H1 (cell line): ENCODE measurements around the gene R3HDM2. TPM values are rescaled to one million over a fixed set of nuclear protein-coding genes. Genes with fewer than 3 reads are reported as not detected.

Source experiments
- CTCF ChIA-PET: fragments of 300-600 bp; sonication (Branson Sonifier 250); formaldehyde crosslinking; loops from one replicate; lab custom pipeline; 2021; ENCODE audit not compliant: partially characterized antibody; lab: Charles Lee
- POLR2A ChIA-PET: fragments of 300-600 bp; sonication (Branson Sonifier 250); formaldehyde crosslinking; loops from one replicate; lab custom pipeline; 2021; ENCODE audit warnings: inconsistent platforms; ENCODE audit not compliant: partially characterized antibody; lab: Charles Lee
- DNase-seq, 2 experiments: peaks; one replicate each; pipeline versions ENCODE4 v3.0.0 to v3.0.0-alpha.2; 2010 to 2022; ENCODE audit warnings: low spot score in 2 of 2, low read depth in 1 of 2, mixed read lengths in 1 of 2
- FAIRE-seq: peaks from 2 replicates; lab custom pipeline; 2011; peaks lifted over from hg19 to GRCh38; lab: Jason Lieb, UNC
- H2AFZ ChIP-seq: 2 replicates; pipeline ENCODE4 v1.8.1; 2012; ENCODE audit warnings: low read length, inconsistent platforms
- H2AK5ac ChIP-seq: 2 replicates; pipeline ENCODE4 v1.6.1; 2013; ENCODE audit warnings: low read depth, low read length
- H2BK120ac ChIP-seq: replicated peaks from 2 replicates; pipeline ENCODE3; 2013; ENCODE audit warnings: low read depth, low read length, inconsistent platforms
- H2BK12ac ChIP-seq: 2 replicates; pipeline ENCODE4 v1.6.1; 2013; ENCODE audit warnings: low read depth, low read length
- H2BK15ac ChIP-seq: 2 replicates; pipeline ENCODE4 v1.6.1; 2013; ENCODE audit warnings: low read length
- H2BK20ac ChIP-seq: 2 replicates; pipeline ENCODE4 v1.6.1; 2013; ENCODE audit warnings: low read length
- H2BK5ac ChIP-seq: 2 replicates; pipeline ENCODE4 v1.6.1; 2013; ENCODE audit warnings: low read depth, low read length
- H3K14ac ChIP-seq: 2 replicates; pipeline ENCODE4 v1.6.1; 2013; ENCODE audit warnings: inconsistent platforms; ENCODE audit not compliant: insufficient read length
- H3K18ac ChIP-seq: 2 replicates; pipeline ENCODE4 v1.6.1; 2013; ENCODE audit warnings: low read length; ENCODE audit errors: extremely low read depth
- H3K23ac ChIP-seq: 2 replicates; pipeline ENCODE4 v1.6.1; 2013; ENCODE audit warnings: inconsistent platforms; ENCODE audit not compliant: insufficient read length
- H3K23me2 ChIP-seq: 2 replicates; pipeline ENCODE4 v1.6.1; 2013; ENCODE audit warnings: low read depth, low read length
- H3K27ac ChIP-seq: 2 replicates; pipeline ENCODE4 v1.6.1; 2011; ENCODE audit warnings: low read depth, low read length, inconsistent platforms
- H3K27me3 ChIP-seq, 4 experiments: replicated peaks in 1 of 4; 1 replicate in 1 of 4; 2 replicates in 3 of 4; pipeline versions ENCODE4 v1.6.1 to v1.8.1; 2011 to 2013; ENCODE audit warnings: low read length in 3 of 4, mild to moderate bottlenecking in 3 of 4, inconsistent platforms in 2 of 4, mixed read lengths in 2 of 4, moderate library complexity in 1 of 4; ENCODE audit not compliant: control insufficient read depth in 3 of 4, insufficient read depth in 3 of 4; ENCODE audit errors: extremely low read depth in 1 of 4
- H3K36me3 ChIP-seq, 4 experiments: 2 replicates each; pipeline versions ENCODE4 v1.6.1 to v1.8.1; 2011 to 2013; ENCODE audit warnings: mild to moderate bottlenecking in 4 of 4, low read length in 3 of 4, moderate library complexity in 2 of 4, control low read depth in 1 of 4, inconsistent platforms in 1 of 4; ENCODE audit not compliant: insufficient read depth in 4 of 4, control insufficient read depth in 2 of 4
- H3K4ac ChIP-seq: replicated peaks from 2 replicates; pipeline ENCODE3; 2013; ENCODE audit warnings: low read length, low read depth, mixed read lengths, inconsistent platforms; ENCODE audit not compliant: insufficient read length
- H3K4me1 ChIP-seq, 4 experiments: replicated peaks in 1 of 4; 1 replicate in 1 of 4; 2 replicates in 3 of 4; pipeline versions ENCODE4 v1.6.1 to v1.8.1; 2011 to 2013; ENCODE audit warnings: low read length in 3 of 4, inconsistent platforms in 2 of 4, mixed read lengths in 1 of 4; ENCODE audit not compliant: insufficient read depth in 4 of 4, control insufficient read depth in 3 of 4
- H3K4me2 ChIP-seq, 2 experiments: 2 replicates each; pipeline versions ENCODE4 v1.6.1 to v1.8.1; 2011 to 2013; ENCODE audit warnings: low read depth in 2 of 2, low read length in 2 of 2, control low read depth in 1 of 2, inconsistent platforms in 1 of 2, mild to moderate bottlenecking in 1 of 2; ENCODE audit not compliant: insufficient read depth in 1 of 2
- H3K4me3 ChIP-seq, 4 experiments: fragments of 200-600, 300-600 bp in 1 of 4; sonication (generic), shearing (Covaris generic), sonication (Bioruptor Twin) in 1 of 4; 2 replicates each; pipeline versions ENCODE4 v1.5.1 to v1.8.1; 2011 to 2016; ENCODE audit warnings: low read length in 4 of 4, low read depth in 3 of 4, control low read depth in 2 of 4, inconsistent platforms in 2 of 4, mild to moderate bottlenecking in 2 of 4, mixed read lengths in 1 of 4, moderate library complexity in 1 of 4; ENCODE audit not compliant: insufficient read depth in 2 of 4; ENCODE audit errors: extremely low read depth in 1 of 4
- H3K56ac ChIP-seq: replicated peaks from 2 replicates; pipeline ENCODE3; 2013; ENCODE audit warnings: low read depth, mild to moderate bottlenecking, mixed read lengths, low read length, inconsistent platforms; ENCODE audit not compliant: insufficient read length
- H3K79me1 ChIP-seq: 2 replicates; pipeline ENCODE4 v1.6.1; 2013; ENCODE audit warnings: low read depth, low read length, control low read depth
- H3K79me2 ChIP-seq, 2 experiments: 2 replicates each; pipeline versions ENCODE4 v1.6.1 to v1.8.1; 2012 to 2013; ENCODE audit warnings: low read length in 2 of 2, mild to moderate bottlenecking in 2 of 2, inconsistent platforms in 1 of 2; ENCODE audit not compliant: insufficient read depth in 2 of 2, control insufficient read depth in 1 of 2
- H3K9ac ChIP-seq, 4 experiments: replicated peaks in 1 of 4; 1 replicate in 1 of 4; 2 replicates in 3 of 4; pipeline versions ENCODE4 v1.6.1 to v1.8.1; 2011 to 2013; ENCODE audit warnings: low read depth in 3 of 4, low read length in 3 of 4, control low read depth in 2 of 4, mild to moderate bottlenecking in 2 of 4, moderate library complexity in 2 of 4, inconsistent platforms in 1 of 4; ENCODE audit errors: extremely low read depth in 1 of 4
- H3K9me3 ChIP-seq, 2 experiments: 2 replicates each; pipeline versions ENCODE4 v1.6.1 to v1.8.1; 2012 to 2013; ENCODE audit warnings: mild to moderate bottlenecking in 2 of 2, moderate library complexity in 2 of 2, control low read depth in 1 of 2, inconsistent platforms in 1 of 2, low read depth in 1 of 2, low read length in 1 of 2, mixed read lengths in 1 of 2; ENCODE audit not compliant: insufficient read depth in 2 of 2
- H4K20me1 ChIP-seq, 2 experiments: replicated peaks in 1 of 2; 2 replicates each; pipeline versions ENCODE3 to v1.8.1; 2011 to 2013; ENCODE audit warnings: inconsistent platforms in 2 of 2, low read length in 2 of 2, mild to moderate bottlenecking in 1 of 2; ENCODE audit not compliant: insufficient read depth in 2 of 2, control insufficient read depth in 1 of 2
- H4K5ac ChIP-seq: 2 replicates; pipeline ENCODE4 v1.6.1; 2013; ENCODE audit warnings: low read length, low read depth, mixed read lengths, inconsistent platforms; ENCODE audit not compliant: insufficient read length
- H4K8ac ChIP-seq: 2 replicates; pipeline ENCODE4 v1.8.0; 2013; ENCODE audit warnings: mild to moderate bottlenecking, moderate library complexity, low read length, inconsistent platforms; ENCODE audit not compliant: insufficient read depth; ENCODE audit errors: extremely low read depth
- H4K91ac ChIP-seq: replicated peaks from 2 replicates; pipeline ENCODE3; 2013; ENCODE audit warnings: low read length, mixed read lengths, inconsistent platforms; ENCODE audit not compliant: insufficient read length
- ATF3 ChIP-seq: IDR thresholded peaks from 2 replicates; pipeline ENCODE4 v1.6.1; 2011; ENCODE audit warnings: low read depth, mild to moderate bottlenecking, low read length; ENCODE audit not compliant: insufficient read depth
- BRCA1 ChIP-seq: IDR thresholded peaks from 2 replicates; pipeline ENCODE4 v1.6.1; 2012; ENCODE audit warnings: low read depth, low read length, improper control_type of control experiment
- CBX8 ChIP-seq: fragments of 300-800, 300-1000 bp; sonication (generic); IDR thresholded peaks from 2 replicates; pipeline ENCODE4 v1.7.1; 2016; ENCODE audit warnings: low read depth, low read length, borderline replicate concordance
- CEBPB ChIP-seq: IDR thresholded peaks from 2 replicates; pipeline ENCODE4 v1.6.1; 2012; ENCODE audit warnings: low read depth, low read length
- GABPA ChIP-seq: IDR thresholded peaks from 2 replicates; pipeline ENCODE4 v1.6.1; 2011; ENCODE audit warnings: mild to moderate bottlenecking, low read length, moderate library complexity, borderline replicate concordance; ENCODE audit not compliant: insufficient read depth
- KDM1A ChIP-seq: fragments of 200-600, 300-600 bp; sonication (generic); IDR thresholded peaks from 2 replicates; pipeline ENCODE4 v1.7.1; 2016; ENCODE audit warnings: mild to moderate bottlenecking, low read length, borderline replicate concordance
- PHF8 ChIP-seq: fragments of 200-600 bp; sonication (generic); conservative IDR thresholded peaks from 2 replicates; pipeline ENCODE4 v1.7.1; 2012; ENCODE audit warnings: low read depth, mild to moderate bottlenecking, inconsistent platforms, low read length, moderate library complexity
- POLR2AphosphoS5 ChIP-seq: IDR thresholded peaks from 2 replicates; pipeline ENCODE4 v1.6.1; 2011; ENCODE audit warnings: low read depth, low read length
- POU5F1 ChIP-seq: IDR thresholded peaks from 2 replicates; pipeline ENCODE4 v1.6.1; 2011; ENCODE audit warnings: low read depth, mild to moderate bottlenecking, low read length, moderate library complexity
- SAP30 ChIP-seq: fragments of 300-600 bp; sonication (generic); IDR thresholded peaks from 2 replicates; pipeline ENCODE4 v1.7.1; 2012; ENCODE audit warnings: low read length, moderate library complexity, mild to moderate bottlenecking, inconsistent platforms; ENCODE audit not compliant: insufficient read depth, insufficient replicate concordance
- WGBS, 2 experiments: shearing (Covaris generic) in 1 of 2; methylation state at CpG; one replicate each; pipeline versions ENCODE4 v1.1.6 to v1.1.7; 2013 to 2015; ENCODE audit warnings: low lambda C conversion rate in 2 of 2, mixed read lengths in 2 of 2, inconsistent platforms in 1 of 2, low coverage in 1 of 2, missing lambda C conversion rate in 1 of 2; ENCODE audit not compliant: insufficient replicate concordance in 2 of 2, insufficient coverage in 1 of 2, insufficient read length in 1 of 2; ENCODE audit errors: extremely low coverage in 1 of 2, missing lambda C conversion rate in 1 of 2; 5-methylcytosine and 5-hydroxymethylcytosine counted together
- polyA plus RNA-seq, 7 experiments: library from polyadenylated mRNA; depleted of rRNA in 3 of 7; stranded (reverse) in 5 of 7; unstranded in 2 of 7; fragments of >200 nt in 5 of 7; fragments of 200-250 nt in 2 of 7; gene quantifications; 1 replicate in 5 of 7; 2 replicates in 1 of 7; 4 replicates in 1 of 7; pipeline versions ENCODE4 v1.2.1 to v1.2.3, GENCODE V29; 2011 to 2013; ENCODE audit warnings: missing spikeins in 2 of 7, mixed read lengths in 2 of 7
- total RNA-seq: library from RNA; stranded (reverse); fragmentation: NEBNext Ultra II Directional; extraction: Animal tissue kit (Norgen Biotek cat#: 25700); gene quantifications from 2 replicates; pipeline ENCODE4 v1.2.1, GENCODE V29; 2021

Gene R3HDM2
- total and polyA plus RNA-seq, 2 of the 8 experiments (the other 6 are each of a cell fraction or from before 2014, with no cell fraction given): 25.6 to 27.0 TPM

- Histone ChIP-seq H2BK20ac (no peak overlapping the region), H4K20me1 (peaks cover 7 to 14% of the 10 kb centered on the region in 2 experiments), H3K27ac (no peak overlapping the region), H3K4me3 (no peak overlapping the region), H3K4me1 (peaks cover 0 to 5% (median 4%) of the 10 kb centered on the region in 4 experiments; a peak in 5 of 7 replicates), H3K14ac (no peak overlapping the region), H3K56ac (no peak overlapping the region), H3K23me2 (no peaks in the 10 kb centered on the region), H2BK12ac (no peak overlapping the region), H3K9me3 (no peaks in the 10 kb centered on the region), H4K5ac (no peak overlapping the region), H2BK5ac (no peak overlapping the region), H4K91ac (no peak overlapping the region), H3K4ac (no peak overlapping the region), H3K18ac (no peak overlapping the region), H3K23ac (no peak overlapping the region), H3K36me3 (peaks cover 25 to 68% (median 53%) of the 10 kb centered on the region in 4 experiments), H4K8ac (no peak overlapping the region), H3K27me3 (peaks cover 0 to 2% (median under 1%) of the 10 kb centered on the region in 4 experiments; a peak in 2 of 7 replicates), H2AFZ (no peak overlapping the region), H2BK120ac (no peak overlapping the region), H3K4me2 (no peak overlapping the region), H3K79me2 (no peaks in the 10 kb centered on the region), H3K9ac (no peak overlapping the region), H3K79me1 (no peaks in the 10 kb centered on the region), H2BK15ac (no peak overlapping the region), H2AK5ac (no peak overlapping the region)
- CTCF ChIA-PET: interaction anchor here (1.0 to 3.4 kb wide), 7 partner anchors 17 to 246 kb away, joined by 3 to 13 read pairs (median 3); partner anchors contain the start of gene INHBE
- FAIRE-seq (no peak), DNase-seq (no peak)
- WGBS, 2 experiments: 91% methylated on average over 21 of the region's 22 CpGs; no CpG with 5 or more reads in 1 of the 2 experiments
- POLR2A ChIA-PET: interaction anchor here (0.8 to 7.0 kb wide), 9 partner anchors 13 to 109 kb away, joined by 3 to 53 read pairs (median 4); partner anchors contain the start of gene SHMT2
- TF ChIP-seq SAP30 (no peak), POLR2AphosphoS5 (no peak), ATF3 (no peak), POU5F1 (no peak), BRCA1 (no peak), CBX8 (no peak), CEBPB (no peak), KDM1A (no peak), GABPA (no peak), PHF8 (no peak)
These were observed 222.1 kb downstream of the R3HDM2 start for GRCh38 chr12:57208631-57209282.
